ENCODE data around the gene PZP. TPM values are rescaled to one million over a fixed set of nuclear protein-coding genes. Genes with fewer than 3 reads are reported as not detected.
"Not testable (repeated sequence)": the region's sequence is repeated elsewhere in the genome, so short reads cannot be mapped to it uniquely, and the experiment has no call there.

Gene PZP
- total and polyA plus RNA-seq, 10 of the 15 experiments (the other 5 are each of a cell fraction or from before 2014, with no cell fraction given): not detected

DNA sequence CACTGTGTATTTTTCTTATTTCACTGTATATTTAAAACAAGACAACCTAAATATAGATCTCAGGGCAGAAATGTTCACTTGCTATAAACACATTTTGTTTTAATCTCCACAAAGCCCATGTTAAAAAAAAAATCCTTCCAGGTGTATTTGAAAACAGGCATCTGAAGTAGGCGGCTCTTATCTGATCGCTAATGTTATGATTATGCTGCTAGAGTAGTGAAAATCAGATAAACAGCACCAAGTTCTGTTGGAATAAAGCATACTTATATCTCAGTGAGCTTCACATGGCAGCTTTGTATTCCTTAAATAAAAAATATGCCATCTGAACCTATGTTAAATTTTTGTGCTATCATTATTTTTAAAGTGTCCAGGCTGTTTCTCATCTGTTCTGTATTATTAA, 47.6 kb upstream of the PZP start (continued):
- TF ChIP-seq POU2F2 (IDR thresholded peaks at IDR 0.05; ENCODE audit: borderline replicate concordance, low read depth, low read length) (no peak), GATAD2B (conservative IDR thresholded peaks at IDR 0.05; ENCODE audit: low read depth) (no peak), ZBED1 (IDR thresholded peaks at IDR 0.05; ENCODE audit: borderline replicate concordance) (no peak), SMAD1 (IDR thresholded peaks at IDR 0.05; ENCODE audit: low read depth, partially characterized antibody) (no peak)

DNA sequence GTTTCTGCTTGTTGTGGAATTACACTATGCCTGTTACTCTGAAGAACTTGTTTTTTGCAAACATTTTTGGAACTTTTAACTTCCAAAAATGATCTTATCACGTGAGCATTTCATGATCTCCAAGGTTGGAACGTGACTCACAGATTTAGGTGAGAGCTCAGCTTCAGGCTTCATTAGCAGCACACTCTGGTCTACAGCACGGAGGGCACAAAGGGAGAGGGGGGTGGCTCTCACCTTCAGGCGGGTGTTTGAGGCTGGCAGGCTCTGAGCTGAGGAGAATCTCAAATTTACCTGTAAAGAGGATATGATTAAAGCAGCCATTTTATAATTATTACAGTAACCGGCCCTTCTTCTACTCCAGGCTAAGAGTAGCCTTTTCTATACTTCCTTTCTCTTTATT, 45.3 kb upstream of the PZP start:
- POLR2A ChIA-PET: no interaction called here

DNA sequence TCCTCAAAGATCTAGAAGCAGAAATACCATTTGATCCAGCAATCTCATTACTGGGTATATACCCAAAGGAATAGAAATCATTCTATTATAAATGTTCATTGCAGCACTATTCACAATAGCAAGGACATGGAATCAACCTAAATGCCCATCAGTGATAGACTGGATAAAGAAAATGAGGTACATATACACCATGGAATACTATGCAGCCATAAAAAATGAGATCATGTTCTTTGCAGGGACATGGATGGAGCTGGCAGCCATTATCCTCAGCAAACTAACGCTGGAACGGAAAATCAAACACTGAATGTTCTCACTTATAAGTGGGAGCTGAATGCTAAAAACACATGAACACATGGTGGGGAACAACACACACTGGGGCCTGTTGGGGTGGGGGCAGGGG, 44.6 kb upstream of the PZP start:
- RAD21 ChIA-PET (ENCODE audit: unreplicated experiment); H3K79me2 ChIP-seq (ENCODE audit: control insufficient read depth, insufficient read depth, low read length); ATAC-seq; H3K4me3 ChIP-seq; H3K4me2 ChIP-seq (ENCODE audit: control insufficient read depth, insufficient read depth); H3K9ac ChIP-seq (ENCODE audit: control insufficient read depth, insufficient read depth, low read length); H3K27me3 ChIP-seq (replicated peaks in 1 of 2; ENCODE audit: control insufficient read depth in 2 of 2, insufficient read depth in 2 of 2, low read length in 1 of 2); CTCF ChIA-PET; H3K27ac ChIP-seq (ENCODE audit: control insufficient read depth, insufficient read depth); H3K4me1 ChIP-seq (ENCODE audit: control insufficient read depth, insufficient read depth, low read length); SMC1A ChIA-PET (ENCODE audit: uncharacterized antibody, unreplicated experiment); BruUV-seq (replicated peaks); H2AFZ ChIP-seq (ENCODE audit: control insufficient read depth, low read depth, low read length); in situ Hi-C loops (cut with MboI); POLR2A ChIA-PET; DNase-seq (ENCODE audit: low read depth, low spot score); H4K20me1 ChIP-seq (ENCODE audit: control insufficient read depth, insufficient read depth); H3K36me3 ChIP-seq (ENCODE audit: control insufficient read depth in 2 of 2, insufficient read depth in 2 of 2, low read length in 1 of 2); H3K9me3 ChIP-seq (replicated peaks; ENCODE audit: control insufficient read depth, insufficient read depth, low read length); intact Hi-C loops (cut with micrococcal nuclease; ENCODE audit: unreplicated experiment); FAIRE-seq: not testable (repeated sequence)
- 37% methylated on average over 2 of the region's 2 CpGs for WGBS (ENCODE audit: insufficient coverage, insufficient replicate concordance, low lambda C conversion rate, missing lambda C conversion rate)

More for the DNA sequence above, 45.3 kb upstream of the PZP start:
- no peaks in the 10 kb centered on the region for H3K79me2 ChIP-seq (ENCODE audit: control insufficient read depth, insufficient read depth, low read length)
- no peaks in the 10 kb centered on the region for H3K36me3 ChIP-seq (ENCODE audit: control insufficient read depth in 2 of 2, insufficient read depth in 2 of 2, low read length in 1 of 2)
- ChIA-PET SMC1A (ENCODE audit: uncharacterized antibody, unreplicated experiment) (no interaction called here), CTCF (no interaction called here), RAD21 (ENCODE audit: unreplicated experiment) (no interaction called here)
- no peak overlapping the region for H3K4me2 ChIP-seq (ENCODE audit: control insufficient read depth, insufficient read depth)
- no peak overlapping the region for H3K4me3 ChIP-seq
- TF ChIP-seq ZNF217 (IDR thresholded peaks at IDR 0.05) (no peak), GABPA (IDR thresholded peaks at IDR 0.05; ENCODE audit: low read depth) (no peak), SPI1 (IDR thresholded peaks at IDR 0.05; ENCODE audit: borderline replicate concordance, insufficient read depth, low read depth, low read length) (no peak), ATF7 (IDR thresholded peaks at IDR 0.05; ENCODE audit: low read depth) (no peak), YBX1 (IDR thresholded peaks at IDR 0.05) (no peak), DPF2 (IDR thresholded peaks at IDR 0.05) (no peak), ZNF384 (IDR thresholded peaks at IDR 0.05; ENCODE audit: borderline replicate concordance, low read depth, low read length) (no peak), PAX5 (IDR thresholded peaks at IDR 0.05; ENCODE audit: borderline replicate concordance, low read depth, low read length) (no peak), ZNF24 (IDR thresholded peaks at IDR 0.05) (no peak), EP300 (IDR thresholded peaks at IDR 0.05; ENCODE audit: borderline replicate concordance in 1 of 2, control insufficient read depth in 1 of 2, low read depth in 2 of 2, low read length in 2 of 2) (no peak), POU2F2 (IDR thresholded peaks at IDR 0.05; ENCODE audit: borderline replicate concordance, low read depth, low read length) (no peak), BCL11A (IDR thresholded peaks at IDR 0.05; ENCODE audit: low read depth, low read length) (no peak), HDGF (IDR thresholded peaks at IDR 0.05) (no peak), TBL1XR1 (IDR thresholded peaks at IDR 0.05; ENCODE audit: low read depth, low read length) (no peak), MTA3 (IDR thresholded peaks at IDR 0.05; ENCODE audit: borderline replicate concordance, low read length) (no peak), CBX3 (IDR thresholded peaks at IDR 0.05; ENCODE audit: borderline replicate concordance, low read depth) (no peak), MTA2 (IDR thresholded peaks at IDR 0.05; ENCODE audit: low read depth) (no peak)
- TF ChIP-seq, protein P1, sequence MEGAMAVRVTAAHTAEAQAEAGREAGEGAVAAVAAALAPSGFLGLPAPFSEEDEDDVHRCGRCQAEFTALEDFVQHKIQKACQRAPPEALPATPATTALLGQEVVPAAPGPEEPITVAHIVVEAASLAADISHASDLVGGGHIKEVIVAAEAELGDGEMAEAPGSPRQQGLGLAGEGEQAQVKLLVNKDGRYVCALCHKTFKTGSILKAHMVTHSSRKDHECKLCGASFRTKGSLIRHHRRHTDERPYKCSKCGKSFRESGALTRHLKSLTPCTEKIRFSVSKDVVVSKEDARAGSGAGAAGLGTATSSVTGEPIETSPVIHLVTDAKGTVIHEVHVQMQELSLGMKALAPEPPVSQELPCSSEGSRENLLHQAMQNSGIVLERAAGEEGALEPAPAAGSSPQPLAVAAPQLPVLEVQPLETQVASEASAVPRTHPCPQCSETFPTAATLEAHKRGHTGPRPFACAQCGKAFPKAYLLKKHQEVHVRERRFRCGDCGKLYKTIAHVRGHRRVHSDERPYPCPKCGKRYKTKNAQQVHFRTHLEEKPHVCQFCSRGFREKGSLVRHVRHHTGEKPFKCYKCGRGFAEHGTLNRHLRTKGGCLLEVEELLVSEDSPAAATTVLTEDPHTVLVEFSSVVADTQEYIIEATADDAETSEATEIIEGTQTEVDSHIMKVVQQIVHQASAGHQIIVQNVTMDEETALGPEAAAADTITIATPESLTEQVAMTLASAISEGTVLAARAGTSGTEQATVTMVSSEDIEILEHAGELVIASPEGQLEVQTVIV (IDR thresholded peaks at IDR 0.05; ENCODE audit: borderline replicate concordance, partially characterized antibody): no peak
- H3K27me3 ChIP-seq (replicated peaks in 1 of 2; ENCODE audit: control insufficient read depth in 2 of 2, insufficient read depth in 2 of 2, low read length in 1 of 2): no peaks in the 10 kb centered on the region
- intact Hi-C loops (cut with micrococcal nuclease; ENCODE audit: unreplicated experiment) (no loop called here), in situ Hi-C loops (cut with MboI) (no loop called here)
- H3K27ac ChIP-seq (ENCODE audit: control insufficient read depth, insufficient read depth): no peak overlapping the region
- H3K9ac ChIP-seq (ENCODE audit: control insufficient read depth, insufficient read depth, low read length): no peak overlapping the region
- FAIRE-seq (no peak), DNase-seq (ENCODE audit: low read depth, low spot score) (no peak), ATAC-seq (no peak)
- 26% methylated on average over 5 of the region's 5 CpGs for whole genome bisulfite sequencing (ENCODE audit: insufficient coverage, insufficient replicate concordance, low lambda C conversion rate, missing lambda C conversion rate)
- H4K20me1 ChIP-seq (ENCODE audit: control insufficient read depth, insufficient read depth): no peaks in the 10 kb centered on the region
- no TSS peak for BruUV-seq (replicated peaks)
- no peaks in the 10 kb centered on the region for H3K9me3 ChIP-seq (replicated peaks; ENCODE audit: control insufficient read depth, insufficient read depth, low read length)
- H2AFZ ChIP-seq (ENCODE audit: control insufficient read depth, low read depth, low read length): no peak overlapping the region
- no peaks in the 10 kb centered on the region for H3K4me1 ChIP-seq (ENCODE audit: control insufficient read depth, insufficient read depth, low read length)
